CD4-positive, alpha-beta T cell treated with Interleukin-21 for 1 hour (primary cell): ENCODE data around the gene PAX5.

Source experiments
- DNase-seq: peaks from one replicate; pipeline ENCODE4 v3.0.0-alpha.2; 2020

The PAX5 gene

DNA sequence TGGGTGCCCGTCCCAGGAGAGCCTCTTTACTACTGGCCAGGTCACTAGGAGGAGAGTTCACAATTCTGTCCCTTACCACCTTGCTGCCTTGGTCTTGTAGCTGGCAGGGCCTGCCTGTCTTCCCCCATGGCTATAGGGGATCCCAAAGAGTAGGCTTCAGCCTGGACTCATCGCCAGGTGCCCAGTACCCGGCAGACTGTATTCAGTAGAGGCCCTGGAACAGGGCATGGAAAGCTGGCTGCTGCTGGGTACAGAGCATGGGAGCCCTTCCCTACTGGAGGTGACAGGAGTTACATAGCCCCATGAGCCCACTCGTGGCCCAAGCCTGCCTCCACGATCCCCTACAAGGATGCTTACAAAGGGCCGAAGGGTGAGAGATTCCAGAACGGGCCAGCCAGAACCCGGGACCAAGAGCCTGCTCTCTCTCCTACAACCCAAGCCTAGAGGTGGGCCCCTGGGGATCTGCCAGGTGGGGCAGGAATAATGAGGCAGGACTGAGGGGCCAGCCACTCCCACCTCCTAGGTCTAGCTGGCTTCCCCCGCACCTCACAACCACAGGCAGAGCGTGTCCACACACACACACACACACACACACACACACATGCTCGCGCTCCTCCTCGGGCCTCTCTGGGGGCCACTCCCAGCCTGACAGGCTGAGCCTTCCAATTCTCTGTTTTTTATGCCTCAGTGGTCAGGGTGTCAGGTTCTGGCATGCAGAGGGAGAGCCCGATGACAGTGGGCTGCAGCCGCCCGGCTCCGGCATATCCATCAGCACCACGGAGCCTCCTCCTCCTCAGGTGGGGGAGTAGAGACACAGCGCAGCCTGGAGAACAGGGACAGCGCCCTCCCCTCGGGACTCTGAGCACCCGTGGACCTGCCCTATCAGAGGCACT lies 186.0 kb downstream of the PAX5 start:
- no peak for DNase-seq

DNA sequence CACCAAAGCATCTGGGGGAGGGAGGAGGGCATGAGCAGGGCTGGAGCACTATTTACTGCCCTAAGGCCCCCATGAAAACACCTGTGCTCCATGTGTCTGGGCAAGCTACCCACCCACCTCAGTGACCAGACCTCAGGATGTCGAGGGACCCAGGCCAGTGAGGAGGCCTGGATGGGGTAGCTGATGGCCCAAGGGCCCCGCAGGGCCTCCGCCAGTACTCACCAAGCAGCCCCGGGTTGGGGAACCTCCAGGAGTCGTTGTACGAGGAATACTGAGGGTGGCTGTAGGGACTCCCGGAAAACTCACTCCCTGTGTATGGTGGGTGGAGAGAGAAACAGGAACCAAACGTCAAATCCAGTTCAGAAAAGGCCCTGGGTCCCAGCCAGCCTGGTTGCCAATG lies 187.4 kb downstream of the PAX5 start:
- no peak for DNase-seq

- no peak for DNase-seq
Observed at GRCh38 chr9:36845844-36846243, 188.2 kb downstream of the PAX5 start.

GRCh38 chr9:36844961-36845360 lies 189.1 kb downstream of the PAX5 start:
- DNase-seq, result no peak

DNA sequence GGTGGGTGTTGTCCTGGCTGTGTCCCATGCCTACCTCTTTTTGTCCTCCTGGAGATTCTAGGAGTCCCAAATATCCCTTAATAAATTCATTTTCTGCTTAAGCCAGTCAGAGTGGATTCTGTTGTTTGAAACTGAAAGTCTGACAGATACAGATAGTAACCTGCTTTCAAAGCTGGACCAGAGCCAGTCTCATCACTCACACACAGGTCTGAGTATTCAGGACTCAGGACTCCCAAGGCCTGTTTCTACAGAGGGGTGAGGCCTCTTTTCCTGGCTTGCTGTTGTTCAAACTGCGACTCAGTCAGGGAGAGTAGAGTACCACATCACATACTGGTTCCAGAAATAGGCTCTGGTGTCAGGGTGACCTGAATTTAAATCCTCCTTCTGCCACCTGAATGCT lies 190.1 kb downstream of the PAX5 start:
- no peak for DNase-seq

DNA sequence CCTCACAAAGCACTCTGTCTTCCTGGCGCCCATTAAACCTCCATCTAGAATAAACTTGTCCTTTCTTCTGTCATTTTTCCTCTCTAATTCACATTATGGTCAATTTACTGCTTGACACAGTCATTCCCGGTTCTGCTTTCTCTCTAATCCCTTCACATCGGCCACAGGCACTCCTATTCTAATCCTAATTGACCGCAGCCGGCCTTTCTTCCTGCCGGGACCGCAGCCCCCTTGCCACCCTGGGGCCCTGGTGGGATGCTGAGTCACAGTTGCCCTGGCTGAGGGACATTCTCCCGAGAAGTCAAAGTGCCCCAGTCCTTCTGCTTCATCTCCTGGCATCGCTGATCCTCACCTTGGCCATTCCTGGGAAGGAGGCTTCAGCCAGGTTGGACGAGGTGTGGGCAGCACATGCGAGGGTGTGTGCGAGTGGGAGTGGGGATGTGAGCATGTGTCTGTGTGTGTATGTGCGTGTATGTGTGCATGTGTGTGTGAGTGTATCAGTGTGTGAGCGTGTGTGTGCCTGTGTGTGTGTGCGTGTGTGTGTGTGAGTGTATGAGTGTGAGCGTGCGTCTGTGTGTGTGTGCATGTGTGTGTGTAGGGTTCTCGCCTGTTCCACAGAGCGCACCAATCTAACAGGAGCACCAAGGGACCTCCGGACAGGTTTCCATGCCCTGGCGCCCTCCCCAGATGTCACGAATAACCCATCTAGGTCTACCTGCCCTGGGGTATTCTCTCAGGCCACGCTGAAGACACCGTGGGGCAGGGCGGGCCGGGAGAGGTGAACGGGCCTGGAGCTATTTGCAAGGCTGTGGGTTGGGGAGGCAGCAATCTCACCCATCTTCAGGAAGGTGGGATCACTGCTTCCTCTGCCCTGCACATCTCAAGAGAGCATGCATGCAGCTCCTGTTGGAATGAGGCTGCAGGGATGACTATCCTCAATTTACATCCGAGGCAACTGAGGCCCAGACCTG lies 191.2 kb downstream of the PAX5 start:
- DNase-seq, result no peak

DNA sequence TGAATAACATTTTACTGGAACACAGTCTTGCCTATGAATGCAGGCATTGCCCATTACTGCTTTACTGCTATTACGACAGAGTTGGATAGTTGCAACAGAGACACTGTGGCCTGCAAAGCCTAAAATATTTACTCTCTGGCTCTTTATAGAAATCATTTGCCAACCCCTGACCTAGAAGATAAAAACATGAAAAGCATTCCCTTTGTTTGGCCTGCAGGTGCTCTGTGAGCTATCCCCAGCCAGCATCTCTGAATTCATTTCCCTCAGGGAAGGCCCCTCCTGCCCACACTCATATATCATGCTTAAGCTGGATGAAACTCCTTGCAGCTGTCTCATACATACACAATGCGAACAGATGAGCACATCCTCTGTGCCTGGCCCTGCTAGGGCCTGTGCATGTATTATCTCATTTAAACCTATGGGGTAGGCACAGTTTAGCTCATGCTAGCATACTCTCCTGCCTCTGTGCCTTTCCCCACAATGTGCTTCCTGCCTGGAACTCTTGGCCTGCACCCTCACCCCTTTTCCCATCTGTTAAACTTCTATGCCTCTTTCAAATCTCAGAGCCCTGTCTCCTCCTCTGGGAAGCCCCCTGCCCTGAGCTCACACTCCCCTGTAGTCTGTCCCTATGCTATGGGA lies 193.1 kb downstream of the PAX5 start:
- DNase-seq, result no peak

GRCh38 chr9:36839131-36839885 lies 194.8 kb downstream of the PAX5 start:
- DNase-seq, result no peak

- DNase-seq, result no peak
Observed at GRCh38 chr9:36837431-36838405, 196.3 kb downstream of the PAX5 start.

DNA sequence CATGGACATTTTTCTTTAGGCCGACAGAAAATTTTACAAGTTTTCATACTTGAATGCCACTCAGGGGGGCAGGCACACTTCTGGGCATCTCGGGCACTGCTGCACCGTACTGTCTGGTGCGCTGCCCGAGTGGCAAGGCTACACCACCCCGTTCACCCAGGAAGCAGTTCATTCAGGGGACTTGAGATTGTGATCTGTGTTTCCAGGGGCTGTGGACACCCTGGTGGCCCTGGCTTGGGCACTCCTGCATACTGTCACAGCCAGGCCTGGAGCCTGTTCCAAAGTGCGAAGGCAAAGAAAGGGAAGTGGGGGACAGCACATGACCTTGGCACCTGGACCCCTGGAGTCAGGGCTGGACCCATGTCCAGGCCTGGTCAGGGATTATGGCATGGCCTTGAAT lies 197.6 kb downstream of the PAX5 start:
- no peak for DNase-seq

DNA sequence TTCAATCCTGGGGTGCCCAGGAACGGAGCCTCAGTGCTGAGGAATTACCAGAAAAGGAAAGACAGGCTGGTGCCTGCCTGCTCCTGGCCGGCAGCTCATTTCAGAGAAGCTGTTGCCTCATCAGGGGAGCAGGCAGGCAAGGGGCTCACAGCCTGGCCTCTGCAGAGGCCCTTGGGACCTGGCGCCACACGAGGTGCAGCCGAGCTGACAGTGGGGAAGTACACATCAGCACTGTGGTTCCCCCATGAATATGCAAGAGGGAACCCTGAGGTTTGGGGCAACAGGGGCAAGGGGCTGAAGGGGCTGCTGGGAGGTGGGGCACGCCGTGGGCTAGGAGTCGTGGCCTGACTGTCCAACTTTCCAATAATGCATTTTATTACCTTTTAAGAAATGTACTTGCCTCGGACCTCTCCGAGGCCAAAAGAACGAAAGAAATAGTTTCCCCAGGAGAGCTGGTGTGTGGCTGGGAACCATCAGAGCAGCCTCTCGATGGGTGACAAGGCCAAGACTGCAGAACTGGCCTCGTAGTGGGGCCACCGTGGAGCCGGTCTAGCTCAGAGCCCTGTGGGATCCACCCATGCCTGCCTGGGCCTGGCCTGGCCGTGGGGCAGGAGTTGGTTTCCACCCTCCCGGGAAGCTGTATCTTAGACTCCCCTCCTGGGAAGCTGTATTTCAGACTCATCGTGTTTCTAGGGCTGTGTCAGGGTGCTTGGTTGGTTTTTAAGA lies 198.6 kb downstream of the PAX5 start:
- no peak for DNase-seq

DNA sequence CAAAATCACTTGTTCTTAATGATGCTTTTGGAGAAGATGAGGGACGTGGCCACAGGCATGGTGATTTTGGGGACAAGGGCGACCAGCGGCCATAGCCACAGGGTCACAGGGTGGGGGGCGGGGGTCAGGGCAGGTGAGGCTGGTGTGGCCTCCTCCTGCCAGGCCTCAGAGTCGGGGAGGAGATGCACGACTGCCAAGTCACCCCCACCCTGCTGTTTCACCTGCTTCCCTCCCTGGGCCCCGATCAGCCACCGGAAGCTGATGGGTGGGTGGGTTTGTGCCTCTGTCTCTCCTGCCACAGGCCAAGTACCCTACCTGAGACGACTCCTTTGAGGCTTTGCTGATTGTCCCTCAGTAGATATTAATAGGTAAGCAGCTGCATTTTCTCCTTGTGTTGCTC lies 199.3 kb downstream of the PAX5 start:
- no peak for DNase-seq

DNA sequence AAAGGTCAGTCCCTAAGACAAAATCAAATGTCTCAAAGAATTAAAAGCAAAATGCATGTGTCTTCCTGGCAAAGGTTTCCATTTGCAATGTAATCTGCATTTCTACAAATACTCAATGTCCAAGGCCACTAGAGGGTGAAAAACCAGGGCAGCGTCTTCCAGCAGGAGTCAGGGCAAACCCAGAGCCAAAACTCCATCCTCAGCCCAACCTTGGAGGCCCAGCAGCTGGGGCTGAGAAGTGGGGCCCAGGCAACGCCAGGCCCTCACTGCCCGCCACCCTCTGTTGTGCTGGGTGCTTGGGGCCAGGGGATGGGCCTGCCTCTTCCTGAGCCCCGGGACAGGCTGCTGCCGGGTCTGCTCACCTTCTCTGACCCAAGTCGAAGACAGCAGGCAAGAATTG lies 200.1 kb downstream of the PAX5 start:
- no peak for DNase-seq

DNA sequence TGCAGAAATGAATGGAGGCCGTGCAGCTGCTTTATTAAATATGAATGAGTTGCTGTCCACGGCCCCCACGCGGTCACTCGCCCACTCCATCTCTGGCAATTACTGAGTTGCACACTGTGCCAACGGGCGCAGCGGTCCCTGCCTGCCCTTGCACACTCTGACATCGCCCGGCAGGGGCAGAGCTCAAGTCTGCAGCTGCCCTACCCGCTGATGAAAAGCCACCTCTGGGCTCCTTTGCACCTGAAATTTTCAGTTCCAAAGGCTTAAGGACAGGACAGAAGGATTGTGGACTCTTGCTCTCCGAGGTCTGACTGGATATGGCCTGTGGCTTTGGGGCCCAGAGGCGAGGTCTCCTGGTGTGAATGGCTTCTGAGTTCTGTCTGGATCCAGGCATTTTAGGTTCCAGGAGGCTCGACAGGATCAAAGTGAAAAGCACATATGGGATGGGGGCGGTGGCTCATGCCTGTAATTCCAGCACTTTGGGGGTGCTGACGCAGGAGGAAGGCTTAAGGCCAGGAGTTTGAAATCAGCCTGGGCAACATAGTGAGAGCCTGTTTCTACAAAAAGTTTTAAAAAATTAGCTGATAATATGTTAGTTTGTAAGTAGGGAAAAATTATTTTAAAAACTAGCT lies 201.8 kb downstream of the PAX5 start:
- DNase-seq, result no peak

GRCh38 chr9:36831381-36832161 lies 202.5 kb downstream of the PAX5 start:
- no peak for DNase-seq

- DNase-seq, result no peak
Observed at GRCh38 chr9:36828611-36829013, 205.5 kb downstream of the PAX5 start.

GRCh38 chr9:36827593-36827992 lies 206.5 kb downstream of the PAX5 start:
- no peak for DNase-seq

- DNase-seq, result no peak
Observed at GRCh38 chr9:36826581-36826980, 207.5 kb downstream of the PAX5 start.

DNA sequence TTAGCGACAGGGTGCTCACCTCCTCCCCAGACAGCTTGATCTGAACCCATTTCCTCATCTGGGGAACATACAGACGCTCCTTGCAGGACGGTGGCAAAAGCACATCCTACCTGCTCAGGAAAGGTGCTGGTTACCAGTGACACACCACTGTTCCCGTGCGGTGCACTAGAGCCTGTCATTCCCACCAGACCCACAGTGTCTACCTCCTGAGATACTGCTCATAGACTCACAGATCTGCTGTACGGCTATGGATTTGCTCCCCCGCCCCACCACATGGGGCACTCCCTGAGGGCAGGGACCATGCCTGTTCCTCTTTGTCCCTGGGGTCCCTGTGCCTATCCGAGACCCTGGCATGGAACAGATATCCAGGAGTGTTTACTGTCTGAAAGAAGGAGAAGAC lies 208.9 kb downstream of the PAX5 start:
- no peak for DNase-seq
